Prostate gland (tissue), 2 donors: ENCODE measurements around the gene CNP.

Experiments used
- POLR2A ChIP-seq: fragments of 450-650 bp; IDR thresholded peaks from one replicate; pipeline ENCODE4 v1.6.1; 2016; ENCODE audit warnings: antibody characterized with exemption, mild to moderate bottlenecking
- TF ChIP-seq, protein P1 (sequence below), 4 experiments: fragments of 200-600 bp in 2 of 4; fragments of 450-650 bp in 2 of 4; sonication (generic) in 2 of 4; IDR thresholded peaks; 1 replicate in 3 of 4; 2 replicates in 1 of 4; pipeline ENCODE4 v1.5.1; 2016 to 2019; ENCODE audit warnings: antibody characterized with exemption in 4 of 4, mild to moderate bottlenecking in 2 of 4, moderate library complexity in 2 of 4

DNA sequence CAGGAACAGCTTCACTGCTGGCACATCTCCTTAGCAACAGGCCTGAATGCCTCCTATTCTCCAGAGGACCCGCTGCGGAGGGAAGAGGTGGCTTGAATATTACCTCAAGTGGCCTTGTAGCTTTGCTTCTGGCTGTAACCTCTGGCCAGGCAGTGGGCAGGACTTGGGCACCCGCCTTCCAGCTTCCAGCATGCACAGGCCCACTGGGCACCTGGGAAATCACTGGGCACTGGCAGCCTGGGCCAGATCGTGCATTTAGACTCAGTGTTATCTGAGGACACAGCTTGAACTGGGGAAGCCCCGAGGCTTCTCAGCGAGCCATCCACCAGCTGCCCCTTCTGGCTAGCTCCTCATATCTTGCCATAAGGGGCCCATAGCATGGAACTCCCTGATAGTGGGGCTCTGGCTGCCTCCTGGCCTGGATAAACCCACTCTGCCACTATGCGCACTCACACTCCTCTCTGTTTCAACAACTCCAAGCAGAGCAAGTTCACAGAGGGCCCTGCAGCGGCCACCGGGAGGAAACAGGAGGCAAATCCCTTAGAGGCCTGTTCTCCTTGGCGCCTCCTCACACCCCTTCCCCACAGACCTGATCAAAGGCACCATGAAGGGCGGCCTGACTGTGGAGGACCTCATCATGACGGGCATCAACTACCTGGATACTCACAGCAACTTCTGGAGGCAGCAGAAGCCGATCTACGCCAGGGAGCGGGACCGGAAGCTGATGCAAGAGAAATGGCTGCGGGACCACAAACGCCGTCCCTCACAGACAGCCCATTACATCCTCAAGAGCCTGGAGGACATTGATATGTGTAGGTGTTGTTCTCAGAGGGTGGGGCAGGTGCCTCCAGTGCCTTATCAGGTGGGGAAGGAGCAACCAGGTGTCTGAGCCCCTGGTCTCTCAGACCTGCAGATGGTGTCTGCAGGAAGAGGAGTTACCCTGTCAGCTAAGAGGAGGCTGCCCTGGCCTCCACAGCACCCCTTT, 28.3 kb upstream of the CNP start:
- no peak for TF ChIP-seq POLR2A
- TF ChIP-seq, protein P1, sequence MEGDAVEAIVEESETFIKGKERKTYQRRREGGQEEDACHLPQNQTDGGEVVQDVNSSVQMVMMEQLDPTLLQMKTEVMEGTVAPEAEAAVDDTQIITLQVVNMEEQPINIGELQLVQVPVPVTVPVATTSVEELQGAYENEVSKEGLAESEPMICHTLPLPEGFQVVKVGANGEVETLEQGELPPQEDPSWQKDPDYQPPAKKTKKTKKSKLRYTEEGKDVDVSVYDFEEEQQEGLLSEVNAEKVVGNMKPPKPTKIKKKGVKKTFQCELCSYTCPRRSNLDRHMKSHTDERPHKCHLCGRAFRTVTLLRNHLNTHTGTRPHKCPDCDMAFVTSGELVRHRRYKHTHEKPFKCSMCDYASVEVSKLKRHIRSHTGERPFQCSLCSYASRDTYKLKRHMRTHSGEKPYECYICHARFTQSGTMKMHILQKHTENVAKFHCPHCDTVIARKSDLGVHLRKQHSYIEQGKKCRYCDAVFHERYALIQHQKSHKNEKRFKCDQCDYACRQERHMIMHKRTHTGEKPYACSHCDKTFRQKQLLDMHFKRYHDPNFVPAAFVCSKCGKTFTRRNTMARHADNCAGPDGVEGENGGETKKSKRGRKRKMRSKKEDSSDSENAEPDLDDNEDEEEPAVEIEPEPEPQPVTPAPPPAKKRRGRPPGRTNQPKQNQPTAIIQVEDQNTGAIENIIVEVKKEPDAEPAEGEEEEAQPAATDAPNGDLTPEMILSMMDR (IDR thresholded peaks at IDR 0.05) = no peak
